HEK293 (cell line): ENCODE measurements around the gene UXS1.

Experiments
- CTCF ChIA-PET: fragments of 350-600 bp; formaldehyde crosslinking; extraction: SDS; loops from one replicate; lab custom pipeline; 2021; ENCODE audit warnings: antibody characterized with exemption; lab: Yijun Ruan, JAX
- POLR2A ChIA-PET: fragments of 300-600 bp; formaldehyde crosslinking; extraction: SDS; loops from one replicate; lab custom pipeline; 2020; ENCODE audit warnings: antibody characterized with exemption, inconsistent platforms; lab: Yijun Ruan, JAX
- H3K27ac ChIP-seq: fragments of 200-500 bp; sonication (Bioruptor generic); 2 replicates; pipeline ENCODE4 v1.5.1; 2014; ENCODE audit warnings: low read depth, low read length, control low read depth, inconsistent platforms; ENCODE audit errors: extremely low read depth
- H3K36me3 ChIP-seq, 2 experiments: fragments of 200-500 bp in 1 of 2; sonication (Bioruptor generic) in 1 of 2; 1 replicate in 1 of 2; 2 replicates in 1 of 2; pipeline ENCODE4 v1.5.1; 2014 to 2017; ENCODE audit warnings: inconsistent platforms in 2 of 2, low read length in 2 of 2; ENCODE audit not compliant: control insufficient read depth in 2 of 2, insufficient read depth in 1 of 2
- H3K4me1 ChIP-seq: fragments of 200-500 bp; sonication (Bioruptor generic); 2 replicates; pipeline ENCODE4 v1.5.1; 2014; ENCODE audit warnings: mild to moderate bottlenecking, low read length, inconsistent platforms; ENCODE audit not compliant: control insufficient read depth, insufficient read depth
- H3K4me3 ChIP-seq: 2 replicates; pipeline ENCODE4 v1.5.1; 2011; ENCODE audit warnings: low read depth, mild to moderate bottlenecking, control low read depth, low read length, moderate library complexity
- H3K9me3 ChIP-seq: fragments of 200-500 bp; sonication (Bioruptor generic); 2 replicates; pipeline ENCODE4 v1.5.1; 2014; ENCODE audit warnings: low read depth, low read length, inconsistent platforms; ENCODE audit not compliant: control insufficient read depth, insufficient read depth
- EGR2 ChIP-seq: fragments of 450-650 bp; formaldehyde crosslinking; IDR thresholded peaks from 2 replicates; pipeline ENCODE4 v1.5.1; 2016; ENCODE audit warnings: low read depth, missing biosample characterization, missing genetic modification characterization
- GFI1B ChIP-seq: fragments of 450-650 bp; formaldehyde crosslinking; IDR thresholded peaks from 2 replicates; pipeline ENCODE4 v1.5.1; 2016; ENCODE audit warnings: missing biosample characterization, missing genetic modification characterization
- RBAK ChIP-seq: fragments of 450-650 bp; formaldehyde crosslinking; IDR thresholded peaks from 2 replicates; pipeline ENCODE4 v1.5.1; 2016; ENCODE audit warnings: missing biosample characterization, missing genetic modification characterization
- SCRT1 ChIP-seq: fragments of 450-650 bp; formaldehyde crosslinking; IDR thresholded peaks from 2 replicates; pipeline ENCODE4 v1.5.1; 2016; ENCODE audit warnings: missing biosample characterization, missing genetic modification characterization, borderline replicate concordance
- ZBTB8A ChIP-seq: fragments of 450-650 bp; formaldehyde crosslinking; IDR thresholded peaks from 2 replicates; pipeline ENCODE4 v1.5.1; 2016; ENCODE audit warnings: missing biosample characterization, missing genetic modification characterization
- ZNF10 ChIP-seq: fragments of 450-650 bp; formaldehyde crosslinking; IDR thresholded peaks from 2 replicates; pipeline ENCODE4 v1.5.1; 2017; ENCODE audit warnings: missing biosample characterization, missing genetic modification characterization
- ZNF292 ChIP-seq: fragments of 450-650 bp; formaldehyde crosslinking; IDR thresholded peaks from 2 replicates; pipeline ENCODE4 v1.5.1; 2016; ENCODE audit warnings: low read depth, missing biosample characterization, missing genetic modification characterization, borderline replicate concordance
- ZNF335 ChIP-seq: fragments of 450-650 bp; formaldehyde crosslinking; conservative IDR thresholded peaks from 2 replicates; pipeline ENCODE4 v1.5.1; 2016; ENCODE audit warnings: missing biosample characterization, missing genetic modification characterization
- ZNF341 ChIP-seq: fragments of 450-650 bp; formaldehyde crosslinking; IDR thresholded peaks from 2 replicates; pipeline ENCODE4; 2016; ENCODE audit warnings: low read depth, missing biosample characterization, missing genetic modification characterization
- ZNF433 ChIP-seq: fragments of 450-650 bp; formaldehyde crosslinking; IDR thresholded peaks from 2 replicates; pipeline ENCODE4 v1.5.1; 2016; ENCODE audit warnings: missing biosample characterization, missing genetic modification characterization, low read depth
- ZNF610 ChIP-seq: fragments of 450-650 bp; formaldehyde crosslinking; IDR thresholded peaks from 2 replicates; pipeline ENCODE4 v1.5.1; 2016; ENCODE audit warnings: missing biosample characterization, missing genetic modification characterization, borderline replicate concordance
- TF ChIP-seq, protein P1 (sequence below): fragments of 450-650 bp; formaldehyde crosslinking; IDR thresholded peaks from 2 replicates; pipeline ENCODE4 v1.5.1; 2016; ENCODE audit warnings: missing biosample characterization, missing genetic modification characterization, borderline replicate concordance
- TF ChIP-seq, protein P2 (sequence below): fragments of 450-650 bp; formaldehyde crosslinking; IDR thresholded peaks from 2 replicates; pipeline ENCODE4 v1.5.1; 2016; ENCODE audit warnings: missing biosample characterization, missing genetic modification characterization
- TF ChIP-seq, protein P3 (sequence below): fragments of 450-650 bp; formaldehyde crosslinking; IDR thresholded peaks from 2 replicates; pipeline ENCODE4 v1.5.1; 2016; ENCODE audit warnings: missing biosample characterization, missing genetic modification characterization
- TF ChIP-seq, protein P4 (sequence below): fragments of 450-650 bp; formaldehyde crosslinking; IDR thresholded peaks from 2 replicates; pipeline ENCODE4 v1.5.1; 2016; ENCODE audit warnings: missing biosample characterization, missing genetic modification characterization, borderline replicate concordance
- TF ChIP-seq, protein P5 (sequence below): fragments of 450-650 bp; formaldehyde crosslinking; IDR thresholded peaks from 2 replicates; pipeline ENCODE4 v1.5.1; 2016; ENCODE audit warnings: missing biosample characterization, missing genetic modification characterization

The UXS1 gene

DNA sequence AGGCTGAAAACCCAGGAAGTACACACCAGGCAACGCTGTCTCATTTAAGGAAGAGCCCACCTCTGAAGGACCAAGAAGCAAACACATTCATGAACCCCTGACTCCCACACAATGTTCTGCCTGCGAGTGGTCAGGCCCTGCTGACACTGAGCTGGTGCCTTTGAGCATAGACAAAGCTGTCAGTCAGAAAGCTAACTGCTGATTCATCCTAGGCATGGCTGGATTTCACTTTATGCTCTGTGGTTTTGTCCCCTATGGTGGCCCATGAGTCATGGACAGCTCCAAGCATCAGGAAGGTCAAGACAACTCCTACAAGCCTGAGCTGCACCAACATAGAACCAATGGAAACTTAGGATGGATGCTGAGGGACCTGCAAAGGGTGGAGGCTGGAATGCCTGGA lies 78.9 kb downstream of the UXS1 start:
- CTCF ChIA-PET: no interaction called here
- no peak for TF ChIP-seq ZNF10
- TF ChIP-seq ZNF292: no peak
- TF ChIP-seq, protein P1, sequence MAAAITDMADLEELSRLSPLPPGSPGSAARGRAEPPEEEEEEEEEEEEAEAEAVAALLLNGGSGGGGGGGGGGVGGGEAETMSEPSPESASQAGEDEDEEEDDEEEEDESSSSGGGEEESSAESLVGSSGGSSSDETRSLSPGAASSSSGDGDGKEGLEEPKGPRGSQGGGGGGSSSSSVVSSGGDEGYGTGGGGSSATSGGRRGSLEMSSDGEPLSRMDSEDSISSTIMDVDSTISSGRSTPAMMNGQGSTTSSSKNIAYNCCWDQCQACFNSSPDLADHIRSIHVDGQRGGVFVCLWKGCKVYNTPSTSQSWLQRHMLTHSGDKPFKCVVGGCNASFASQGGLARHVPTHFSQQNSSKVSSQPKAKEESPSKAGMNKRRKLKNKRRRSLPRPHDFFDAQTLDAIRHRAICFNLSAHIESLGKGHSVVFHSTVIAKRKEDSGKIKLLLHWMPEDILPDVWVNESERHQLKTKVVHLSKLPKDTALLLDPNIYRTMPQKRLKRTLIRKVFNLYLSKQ (tag by site-specific recombination): no peak
- no peak for TF ChIP-seq GFI1B (tag by site-specific recombination)
- TF ChIP-seq, protein P2, sequence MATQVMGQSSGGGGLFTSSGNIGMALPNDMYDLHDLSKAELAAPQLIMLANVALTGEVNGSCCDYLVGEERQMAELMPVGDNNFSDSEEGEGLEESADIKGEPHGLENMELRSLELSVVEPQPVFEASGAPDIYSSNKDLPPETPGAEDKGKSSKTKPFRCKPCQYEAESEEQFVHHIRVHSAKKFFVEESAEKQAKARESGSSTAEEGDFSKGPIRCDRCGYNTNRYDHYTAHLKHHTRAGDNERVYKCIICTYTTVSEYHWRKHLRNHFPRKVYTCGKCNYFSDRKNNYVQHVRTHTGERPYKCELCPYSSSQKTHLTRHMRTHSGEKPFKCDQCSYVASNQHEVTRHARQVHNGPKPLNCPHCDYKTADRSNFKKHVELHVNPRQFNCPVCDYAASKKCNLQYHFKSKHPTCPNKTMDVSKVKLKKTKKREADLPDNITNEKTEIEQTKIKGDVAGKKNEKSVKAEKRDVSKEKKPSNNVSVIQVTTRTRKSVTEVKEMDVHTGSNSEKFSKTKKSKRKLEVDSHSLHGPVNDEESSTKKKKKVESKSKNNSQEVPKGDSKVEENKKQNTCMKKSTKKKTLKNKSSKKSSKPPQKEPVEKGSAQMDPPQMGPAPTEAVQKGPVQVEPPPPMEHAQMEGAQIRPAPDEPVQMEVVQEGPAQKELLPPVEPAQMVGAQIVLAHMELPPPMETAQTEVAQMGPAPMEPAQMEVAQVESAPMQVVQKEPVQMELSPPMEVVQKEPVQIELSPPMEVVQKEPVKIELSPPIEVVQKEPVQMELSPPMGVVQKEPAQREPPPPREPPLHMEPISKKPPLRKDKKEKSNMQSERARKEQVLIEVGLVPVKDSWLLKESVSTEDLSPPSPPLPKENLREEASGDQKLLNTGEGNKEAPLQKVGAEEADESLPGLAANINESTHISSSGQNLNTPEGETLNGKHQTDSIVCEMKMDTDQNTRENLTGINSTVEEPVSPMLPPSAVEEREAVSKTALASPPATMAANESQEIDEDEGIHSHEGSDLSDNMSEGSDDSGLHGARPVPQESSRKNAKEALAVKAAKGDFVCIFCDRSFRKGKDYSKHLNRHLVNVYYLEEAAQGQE: peak; percentile 51; the same call in 1 of the 2 replicates
- TF ChIP-seq ZNF335 (tag by site-specific recombination): no peak
- TF ChIP-seq, all 188 proteins: peak for 1
- no peak overlapping the region for H3K4me3 ChIP-seq
- no peak overlapping the region for H3K27ac ChIP-seq
- POLR2A ChIA-PET: no interaction called here
- no peaks in the 10 kb centered on the region for H3K4me1 ChIP-seq
- peaks cover 0 to 68% of the 10 kb centered on the region in 2 experiments; a peak in 1 of 3 replicates for H3K36me3 ChIP-seq
- no peaks in the 10 kb centered on the region for H3K9me3 ChIP-seq

DNA sequence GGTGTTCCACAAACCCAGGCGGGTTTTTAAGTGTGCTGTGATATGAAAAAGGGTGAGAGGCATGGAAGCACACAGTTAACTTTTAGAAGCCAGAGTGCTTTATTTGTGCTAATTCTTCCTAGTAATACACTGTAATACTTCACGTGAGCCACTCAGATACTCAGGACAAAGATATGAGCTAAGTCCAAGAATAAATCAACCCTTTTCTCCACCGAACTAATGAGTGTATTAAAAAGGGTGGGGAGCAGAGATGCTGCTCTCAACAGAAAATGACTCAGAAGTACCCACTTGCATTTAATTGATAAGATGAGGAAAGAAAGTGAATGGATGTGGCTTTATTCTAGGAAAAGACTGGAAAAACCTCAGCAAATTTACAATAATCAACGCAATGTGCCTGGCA lies 79.9 kb downstream of the UXS1 start:
- Histone ChIP-seq H3K4me3 (no peak overlapping the region), H3K36me3 (peaks cover 0 to 73% of the 10 kb centered on the region in 2 experiments; a peak in 1 of 3 replicates), H3K4me1 (no peaks in the 10 kb centered on the region), H3K27ac (no peak overlapping the region), H3K9me3 (no peaks in the 10 kb centered on the region)
- POLR2A ChIA-PET: no interaction called here
- CTCF ChIA-PET: interaction anchor here (1.4 kb wide), 1 partner anchor 9 kb away, joined by 6 read pairs; no protein-coding TSS in a partner anchor
- TF ChIP-seq ZNF433 (tag by site-specific recombination) (no peak), ZNF610 (tag by site-specific recombination) (no peak), SCRT1 (no peak), EGR2 (no peak), RBAK (tag by site-specific recombination) (no peak), ZNF341 (tag by site-specific recombination) (no peak), ZBTB8A (tag by site-specific recombination) (no peak)
- TF ChIP-seq, protein P3, sequence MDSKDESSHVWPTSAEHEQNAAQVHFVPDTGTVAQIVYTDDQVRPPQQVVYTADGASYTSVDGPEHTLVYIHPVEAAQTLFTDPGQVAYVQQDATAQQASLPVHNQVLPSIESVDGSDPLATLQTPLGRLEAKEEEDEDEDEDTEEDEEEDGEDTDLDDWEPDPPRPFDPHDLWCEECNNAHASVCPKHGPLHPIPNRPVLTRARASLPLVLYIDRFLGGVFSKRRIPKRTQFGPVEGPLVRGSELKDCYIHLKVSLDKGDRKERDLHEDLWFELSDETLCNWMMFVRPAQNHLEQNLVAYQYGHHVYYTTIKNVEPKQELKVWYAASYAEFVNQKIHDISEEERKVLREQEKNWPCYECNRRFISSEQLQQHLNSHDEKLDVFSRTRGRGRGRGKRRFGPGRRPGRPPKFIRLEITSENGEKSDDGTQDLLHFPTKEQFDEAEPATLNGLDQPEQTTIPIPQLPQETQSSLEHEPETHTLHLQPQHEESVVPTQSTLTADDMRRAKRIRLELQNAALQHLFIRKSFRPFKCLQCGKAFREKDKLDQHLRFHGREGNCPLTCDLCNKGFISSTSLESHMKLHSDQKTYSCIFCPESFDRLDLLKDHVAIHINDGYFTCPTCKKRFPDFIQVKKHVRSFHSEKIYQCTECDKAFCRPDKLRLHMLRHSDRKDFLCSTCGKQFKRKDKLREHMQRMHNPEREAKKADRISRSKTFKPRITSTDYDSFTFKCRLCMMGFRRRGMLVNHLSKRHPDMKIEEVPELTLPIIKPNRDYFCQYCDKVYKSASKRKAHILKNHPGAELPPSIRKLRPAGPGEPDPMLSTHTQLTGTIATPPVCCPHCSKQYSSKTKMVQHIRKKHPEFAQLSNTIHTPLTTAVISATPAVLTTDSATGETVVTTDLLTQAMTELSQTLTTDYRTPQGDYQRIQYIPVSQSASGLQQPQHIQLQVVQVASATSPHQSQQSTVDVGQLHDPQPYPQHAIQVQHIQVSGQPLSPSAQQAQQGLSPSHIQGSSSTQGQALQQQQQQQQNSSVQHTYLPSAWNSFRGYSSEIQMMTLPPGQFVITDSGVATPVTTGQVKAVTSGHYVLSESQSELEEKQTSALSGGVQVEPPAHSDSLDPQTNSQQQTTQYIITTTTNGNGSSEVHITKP: no peak
- TF ChIP-seq, protein P4, sequence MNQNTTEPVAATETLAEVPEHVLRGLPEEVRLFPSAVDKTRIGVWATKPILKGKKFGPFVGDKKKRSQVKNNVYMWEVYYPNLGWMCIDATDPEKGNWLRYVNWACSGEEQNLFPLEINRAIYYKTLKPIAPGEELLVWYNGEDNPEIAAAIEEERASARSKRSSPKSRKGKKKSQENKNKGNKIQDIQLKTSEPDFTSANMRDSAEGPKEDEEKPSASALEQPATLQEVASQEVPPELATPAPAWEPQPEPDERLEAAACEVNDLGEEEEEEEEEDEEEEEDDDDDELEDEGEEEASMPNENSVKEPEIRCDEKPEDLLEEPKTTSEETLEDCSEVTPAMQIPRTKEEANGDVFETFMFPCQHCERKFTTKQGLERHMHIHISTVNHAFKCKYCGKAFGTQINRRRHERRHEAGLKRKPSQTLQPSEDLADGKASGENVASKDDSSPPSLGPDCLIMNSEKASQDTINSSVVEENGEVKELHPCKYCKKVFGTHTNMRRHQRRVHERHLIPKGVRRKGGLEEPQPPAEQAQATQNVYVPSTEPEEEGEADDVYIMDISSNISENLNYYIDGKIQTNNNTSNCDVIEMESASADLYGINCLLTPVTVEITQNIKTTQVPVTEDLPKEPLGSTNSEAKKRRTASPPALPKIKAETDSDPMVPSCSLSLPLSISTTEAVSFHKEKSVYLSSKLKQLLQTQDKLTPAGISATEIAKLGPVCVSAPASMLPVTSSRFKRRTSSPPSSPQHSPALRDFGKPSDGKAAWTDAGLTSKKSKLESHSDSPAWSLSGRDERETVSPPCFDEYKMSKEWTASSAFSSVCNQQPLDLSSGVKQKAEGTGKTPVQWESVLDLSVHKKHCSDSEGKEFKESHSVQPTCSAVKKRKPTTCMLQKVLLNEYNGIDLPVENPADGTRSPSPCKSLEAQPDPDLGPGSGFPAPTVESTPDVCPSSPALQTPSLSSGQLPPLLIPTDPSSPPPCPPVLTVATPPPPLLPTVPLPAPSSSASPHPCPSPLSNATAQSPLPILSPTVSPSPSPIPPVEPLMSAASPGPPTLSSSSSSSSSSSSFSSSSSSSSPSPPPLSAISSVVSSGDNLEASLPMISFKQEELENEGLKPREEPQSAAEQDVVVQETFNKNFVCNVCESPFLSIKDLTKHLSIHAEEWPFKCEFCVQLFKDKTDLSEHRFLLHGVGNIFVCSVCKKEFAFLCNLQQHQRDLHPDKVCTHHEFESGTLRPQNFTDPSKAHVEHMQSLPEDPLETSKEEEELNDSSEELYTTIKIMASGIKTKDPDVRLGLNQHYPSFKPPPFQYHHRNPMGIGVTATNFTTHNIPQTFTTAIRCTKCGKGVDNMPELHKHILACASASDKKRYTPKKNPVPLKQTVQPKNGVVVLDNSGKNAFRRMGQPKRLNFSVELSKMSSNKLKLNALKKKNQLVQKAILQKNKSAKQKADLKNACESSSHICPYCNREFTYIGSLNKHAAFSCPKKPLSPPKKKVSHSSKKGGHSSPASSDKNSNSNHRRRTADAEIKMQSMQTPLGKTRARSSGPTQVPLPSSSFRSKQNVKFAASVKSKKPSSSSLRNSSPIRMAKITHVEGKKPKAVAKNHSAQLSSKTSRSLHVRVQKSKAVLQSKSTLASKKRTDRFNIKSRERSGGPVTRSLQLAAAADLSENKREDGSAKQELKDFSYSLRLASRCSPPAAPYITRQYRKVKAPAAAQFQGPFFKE (tag by site-specific recombination): no peak
- TF ChIP-seq, protein P5, sequence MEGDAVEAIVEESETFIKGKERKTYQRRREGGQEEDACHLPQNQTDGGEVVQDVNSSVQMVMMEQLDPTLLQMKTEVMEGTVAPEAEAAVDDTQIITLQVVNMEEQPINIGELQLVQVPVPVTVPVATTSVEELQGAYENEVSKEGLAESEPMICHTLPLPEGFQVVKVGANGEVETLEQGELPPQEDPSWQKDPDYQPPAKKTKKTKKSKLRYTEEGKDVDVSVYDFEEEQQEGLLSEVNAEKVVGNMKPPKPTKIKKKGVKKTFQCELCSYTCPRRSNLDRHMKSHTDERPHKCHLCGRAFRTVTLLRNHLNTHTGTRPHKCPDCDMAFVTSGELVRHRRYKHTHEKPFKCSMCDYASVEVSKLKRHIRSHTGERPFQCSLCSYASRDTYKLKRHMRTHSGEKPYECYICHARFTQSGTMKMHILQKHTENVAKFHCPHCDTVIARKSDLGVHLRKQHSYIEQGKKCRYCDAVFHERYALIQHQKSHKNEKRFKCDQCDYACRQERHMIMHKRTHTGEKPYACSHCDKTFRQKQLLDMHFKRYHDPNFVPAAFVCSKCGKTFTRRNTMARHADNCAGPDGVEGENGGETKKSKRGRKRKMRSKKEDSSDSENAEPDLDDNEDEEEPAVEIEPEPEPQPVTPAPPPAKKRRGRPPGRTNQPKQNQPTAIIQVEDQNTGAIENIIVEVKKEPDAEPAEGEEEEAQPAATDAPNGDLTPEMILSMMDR: no peak
